NB4 (cell line): Measurements from ENCODE around the gene GRM8.

Source experiments
- DNase-seq: peaks from one replicate; pipeline ENCODE4 v3.0.0; 2010; ENCODE audit warnings: low read depth
- H3K4me3 ChIP-seq: one replicate; pipeline ENCODE4 v1.5.1; 2011; ENCODE audit warnings: mild to moderate bottlenecking, low read depth, low read length, moderate library complexity
- MAX ChIP-seq: IDR thresholded peaks from 2 replicates; pipeline ENCODE4 v1.6.1; 2011; ENCODE audit warnings: low read depth, low read length
- MYC ChIP-seq: IDR thresholded peaks from 2 replicates; pipeline ENCODE4 v1.6.1; 2011; ENCODE audit warnings: low read depth, low read length
- POLR2A ChIP-seq: IDR thresholded peaks from 2 replicates; pipeline ENCODE4 v1.6.1; 2011; ENCODE audit warnings: mild to moderate bottlenecking; ENCODE audit not compliant: insufficient read length; ENCODE audit errors: extremely low read depth
- TF ChIP-seq, protein P1 (sequence below): IDR thresholded peaks from one replicate; pipeline ENCODE4 v1.5.1; 2012; ENCODE audit warnings: low read depth, low read length

GRM8 gene

DNA sequence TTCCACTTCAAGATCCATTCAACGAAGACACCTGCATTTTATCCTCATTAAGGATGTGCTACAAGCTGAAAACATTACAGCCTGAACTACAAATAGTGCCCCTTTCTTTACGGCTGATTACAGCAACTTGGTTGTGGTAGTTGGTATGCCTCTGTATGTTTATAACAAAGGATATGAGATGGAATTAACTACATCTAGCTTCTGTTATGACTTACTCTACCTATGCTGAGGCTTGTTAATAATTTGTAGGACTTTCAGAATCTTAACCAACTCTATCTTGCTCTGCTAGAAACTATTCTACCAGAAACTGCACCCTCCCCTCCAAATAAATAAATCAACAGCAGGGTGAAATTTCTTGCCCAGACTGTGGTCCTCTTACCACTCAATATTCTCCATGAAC, 448.1 kb downstream of the GRM8 start:
- no peak for DNase-seq
- TF ChIP-seq MAX, result no peak
- no peak overlapping the region for H3K4me3 ChIP-seq

GRCh38 chr7:126803990-126804389, 448.8 kb downstream of the GRM8 start:
- DNase-seq, result no peak
- no peak for TF ChIP-seq MAX
- TF ChIP-seq MYC, result no peak
- TF ChIP-seq POLR2A, result no peak
- TF ChIP-seq, protein P1, sequence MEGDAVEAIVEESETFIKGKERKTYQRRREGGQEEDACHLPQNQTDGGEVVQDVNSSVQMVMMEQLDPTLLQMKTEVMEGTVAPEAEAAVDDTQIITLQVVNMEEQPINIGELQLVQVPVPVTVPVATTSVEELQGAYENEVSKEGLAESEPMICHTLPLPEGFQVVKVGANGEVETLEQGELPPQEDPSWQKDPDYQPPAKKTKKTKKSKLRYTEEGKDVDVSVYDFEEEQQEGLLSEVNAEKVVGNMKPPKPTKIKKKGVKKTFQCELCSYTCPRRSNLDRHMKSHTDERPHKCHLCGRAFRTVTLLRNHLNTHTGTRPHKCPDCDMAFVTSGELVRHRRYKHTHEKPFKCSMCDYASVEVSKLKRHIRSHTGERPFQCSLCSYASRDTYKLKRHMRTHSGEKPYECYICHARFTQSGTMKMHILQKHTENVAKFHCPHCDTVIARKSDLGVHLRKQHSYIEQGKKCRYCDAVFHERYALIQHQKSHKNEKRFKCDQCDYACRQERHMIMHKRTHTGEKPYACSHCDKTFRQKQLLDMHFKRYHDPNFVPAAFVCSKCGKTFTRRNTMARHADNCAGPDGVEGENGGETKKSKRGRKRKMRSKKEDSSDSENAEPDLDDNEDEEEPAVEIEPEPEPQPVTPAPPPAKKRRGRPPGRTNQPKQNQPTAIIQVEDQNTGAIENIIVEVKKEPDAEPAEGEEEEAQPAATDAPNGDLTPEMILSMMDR, result no peak

DNA sequence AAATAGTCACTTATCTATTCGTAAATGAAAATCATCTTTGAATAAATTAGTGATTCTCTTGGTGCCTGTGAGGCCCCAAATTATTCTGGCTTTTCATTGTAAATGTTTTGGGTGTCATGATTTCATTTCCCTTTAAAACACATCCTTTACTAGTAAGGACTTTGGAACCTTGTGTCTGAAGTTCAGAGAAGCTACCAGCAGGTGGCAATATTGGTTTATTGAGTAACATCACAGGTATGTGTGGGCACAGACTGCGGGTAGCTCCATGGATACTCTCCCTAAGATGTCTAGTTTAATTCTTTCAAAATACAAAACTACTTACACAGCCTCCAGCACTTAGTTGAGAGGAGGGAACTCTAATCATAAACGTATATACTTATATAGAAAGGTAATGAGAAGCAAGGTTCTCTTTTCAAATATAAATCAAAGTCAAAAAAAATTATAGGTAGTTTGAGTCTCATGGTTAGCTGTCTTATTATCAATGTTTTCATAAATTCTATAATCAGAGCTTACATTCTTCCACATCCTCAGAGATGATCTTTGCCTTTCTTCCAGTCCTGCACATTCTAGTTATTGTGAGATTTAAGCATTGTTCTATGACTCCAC, 449.6 kb downstream of the GRM8 start:
- H3K4me3 ChIP-seq, result no peak overlapping the region
- peak; percentile 75 for DNase-seq
- TF ChIP-seq, protein P1, result peak; percentile 72
- TF ChIP-seq MAX, result no peak

More at GRCh38 chr7:126803990-126804389, 448.8 kb downstream of the GRM8 start:
- H3K4me3 ChIP-seq, result no peak overlapping the region

- H3K4me3 ChIP-seq, result no peak overlapping the region
- no peak for DNase-seq
- TF ChIP-seq POLR2A (no peak), MYC (no peak), MAX (no peak)
- TF ChIP-seq, protein P1, result no peak
Measured at GRCh38 chr7:126801733-126802132, 451.0 kb downstream of the GRM8 start.

- no peak for TF ChIP-seq MYC
- no peak for TF ChIP-seq MAX
- no peak for TF ChIP-seq POLR2A
- TF ChIP-seq, protein P1, result no peak
- no peak overlapping the region for H3K4me3 ChIP-seq
- DNase-seq, result no peak
Measured at GRCh38 chr7:126799541-126799940, 453.2 kb downstream of the GRM8 start.

- TF ChIP-seq, protein P1, result no peak
- TF ChIP-seq MAX (no peak), MYC (no peak), POLR2A (no peak)
- no peak for DNase-seq
- no peak overlapping the region for H3K4me3 ChIP-seq
Measured at GRCh38 chr7:126792521-126792920, 460.2 kb downstream of the GRM8 start.
